HepG2 (cell line): ENCODE data around the gene SF3B2.

Source experiments
- BRF2 ChIP-seq: sonication (generic); formaldehyde crosslinking; IDR thresholded peaks from 2 replicates; pipeline ENCODE4 v1.8.1; 2022; ENCODE audit warnings: mild to moderate bottlenecking, missing genetic modification reagents
- CBX5 ChIP-seq: sonication (generic); formaldehyde crosslinking; IDR thresholded peaks from 2 replicates; pipeline ENCODE4 v1.4.0; 2020; ENCODE audit warnings: missing genetic modification reagents, borderline replicate concordance
- CREM ChIP-seq, 2 experiments: sonication (generic) in 1 of 2; formaldehyde crosslinking in 1 of 2; IDR thresholded peaks; 2 replicates each; pipeline versions ENCODE4 v1.4.0 to v1.6.1; 2016 to 2020; ENCODE audit warnings: antibody characterized with exemption in 1 of 2, mild to moderate bottlenecking in 1 of 2, missing genetic modification reagents in 1 of 2
- CTCF ChIP-seq: sonication (generic); formaldehyde crosslinking; IDR thresholded peaks from 2 replicates; pipeline ENCODE4 v1.5.0; 2020; ENCODE audit warnings: mild to moderate bottlenecking, missing genetic modification reagents, moderate library complexity
- E2F5 ChIP-seq: sonication (generic); formaldehyde crosslinking; conservative IDR thresholded peaks from 2 replicates; pipeline ENCODE4 v1.4.0; 2020; ENCODE audit warnings: missing genetic modification reagents
- ELK4 ChIP-seq: sonication (generic); formaldehyde crosslinking; IDR thresholded peaks from 2 replicates; pipeline ENCODE4 v1.9.0; 2021; ENCODE audit warnings: missing genetic modification reagents, borderline replicate concordance
- FOSL1 ChIP-seq: sonication (generic); formaldehyde crosslinking; IDR thresholded peaks from 2 replicates; pipeline ENCODE4 v1.9.0; 2021; ENCODE audit warnings: missing genetic modification reagents, borderline replicate concordance
- GLMP ChIP-seq: sonication (generic); formaldehyde crosslinking; IDR thresholded peaks from 2 replicates; pipeline ENCODE4 v1.9.0; 2021; ENCODE audit warnings: missing genetic modification reagents, mild to moderate bottlenecking, borderline replicate concordance
- MXD3 ChIP-seq: IDR thresholded peaks from 2 replicates; pipeline ENCODE4 v1.6.1; 2016; ENCODE audit warnings: mild to moderate bottlenecking, missing biosample characterization, missing genetic modification reagents
- RERE ChIP-seq: IDR thresholded peaks from 2 replicates; pipeline ENCODE4 v1.6.1; 2016; ENCODE audit warnings: low read depth, missing genetic modification reagents, missing compliant biosample characterization
- SMC3 ChIP-seq: IDR thresholded peaks from 2 replicates; pipeline ENCODE4 v1.6.1; 2011; ENCODE audit warnings: low read length, improper control_type of control experiment
- SRF ChIP-seq: IDR thresholded peaks from 2 replicates; pipeline ENCODE4 v1.6.1; 2011; ENCODE audit warnings: mild to moderate bottlenecking, low read depth, low read length, moderate library complexity
- SRSF1 ChIP-seq: fragments of 200-400 bp; formaldehyde crosslinking; optimal IDR thresholded peaks from 2 replicates; pipeline ENCODE3; 2017; ENCODE audit warnings: mild to moderate bottlenecking, low read depth, low read length, moderate library complexity
- ZNF280B ChIP-seq: sonication (generic); formaldehyde crosslinking; IDR thresholded peaks from 2 replicates; pipeline ENCODE4 v1.5.0; 2020; ENCODE audit warnings: missing genetic modification reagents, mild to moderate bottlenecking, borderline replicate concordance

- TF ChIP-seq BRF2 (CRISPR knock-in tag) (no peak), SMC3 (no peak), SRSF1 (no peak), CTCF (CRISPR knock-in tag) (no peak), ELK4 (CRISPR knock-in tag) (no peak), GLMP (CRISPR knock-in tag) (no peak), FOSL1 (no peak), CREM (IDR thresholded peaks at IDR 0.05) (no peak), CREM (CRISPR knock-in tag; IDR thresholded peaks at IDR 0.05) (no peak), ZNF280B (no peak), SRF (no peak), CBX5 (CRISPR knock-in tag) (no peak), E2F5 (CRISPR knock-in tag) (no peak), RERE (CRISPR knock-in tag) (no peak), MXD3 (CRISPR knock-in tag) (no peak)
These were observed 35.2 kb downstream of the SF3B2 start for GRCh38 chr11:66087148-66087908.
